HUES48 (cell line): ENCODE results near the gene USP32.
"Not testable (repeated sequence)": the region's sequence is repeated elsewhere in the genome, so short reads cannot be mapped to it uniquely, and the experiment has no call there.

Experiments
- H3K27ac ChIP-seq: one replicate; pipeline ENCODE4 v1.7.0; 2013; ENCODE audit warnings: low read depth, low read length, inconsistent platforms
- H3K27me3 ChIP-seq: 2 replicates; pipeline ENCODE4 v1.6.1; 2013; ENCODE audit warnings: mild to moderate bottlenecking, low read length; ENCODE audit not compliant: control insufficient read depth, insufficient read depth
- H3K36me3 ChIP-seq: 2 replicates; pipeline ENCODE4 v1.6.1; 2013; ENCODE audit warnings: low read length; ENCODE audit not compliant: control insufficient read depth, insufficient read depth
- H3K4me1 ChIP-seq: 2 replicates; pipeline ENCODE4 v1.6.1; 2013; ENCODE audit warnings: mild to moderate bottlenecking, low read length; ENCODE audit not compliant: control insufficient read depth, insufficient read depth
- H3K4me3 ChIP-seq: 2 replicates; pipeline ENCODE4 v1.5.1; 2013; ENCODE audit warnings: mild to moderate bottlenecking, low read depth, low read length
- H3K9ac ChIP-seq: 2 replicates; pipeline ENCODE4 v1.6.1; 2013; ENCODE audit warnings: mild to moderate bottlenecking, low read depth, low read length, moderate library complexity
- H3K9me3 ChIP-seq: 2 replicates; pipeline ENCODE4 v1.6.1; 2013; ENCODE audit warnings: low read length; ENCODE audit not compliant: control insufficient read depth, insufficient read depth

The USP32 gene

GRCh38 chr17:60388742-60389141 is 3.2 kb downstream of the USP32 start:
- H3K9ac ChIP-seq: 0 out of 2 replicates have a peak overlapping the region, but pooled peaks have one; percentile 19

DNA sequence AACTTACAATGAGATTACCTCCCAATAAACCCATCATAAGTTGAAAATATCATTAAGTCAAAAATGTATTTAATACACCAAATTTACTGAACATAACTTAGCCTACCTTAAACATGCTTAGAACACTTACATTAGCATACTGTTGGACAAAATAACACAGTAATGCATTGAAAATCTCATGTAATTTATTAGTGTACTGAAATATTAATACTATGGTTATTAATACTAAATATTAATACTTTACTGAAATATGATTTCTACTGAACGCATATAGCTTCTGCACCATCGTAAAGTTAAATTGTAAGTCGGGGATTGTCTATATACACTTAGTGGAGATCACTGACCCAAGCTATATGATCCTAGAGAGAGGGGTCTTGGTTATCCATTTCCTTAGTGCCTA is 4.3 kb downstream of the USP32 start:
- peak overlapping the region; percentile 53; the same call in 1 of the 2 replicates for H3K4me3 ChIP-seq
- H3K4me1 ChIP-seq: peaks cover 67% of the 10 kb centered on the region
- H3K9ac ChIP-seq: no peak overlapping the region
- H3K9me3 ChIP-seq: no peaks in the 10 kb centered on the region
- no peaks in the 10 kb centered on the region for H3K36me3 ChIP-seq
- no peak overlapping the region for H3K27ac ChIP-seq
- no peaks in the 10 kb centered on the region for H3K27me3 ChIP-seq

More at GRCh38 chr17:60388742-60389141, 3.2 kb downstream of the USP32 start:
- Histone ChIP-seq H3K4me3 (peak overlapping the region; percentile 53), H3K4me1 (peaks cover 67% of the 10 kb centered on the region), H3K36me3 (no peaks in the 10 kb centered on the region), H3K9me3 (no peaks in the 10 kb centered on the region), H3K27ac (peak overlapping the region; percentile 73), H3K27me3 (no peaks in the 10 kb centered on the region)

DNA sequence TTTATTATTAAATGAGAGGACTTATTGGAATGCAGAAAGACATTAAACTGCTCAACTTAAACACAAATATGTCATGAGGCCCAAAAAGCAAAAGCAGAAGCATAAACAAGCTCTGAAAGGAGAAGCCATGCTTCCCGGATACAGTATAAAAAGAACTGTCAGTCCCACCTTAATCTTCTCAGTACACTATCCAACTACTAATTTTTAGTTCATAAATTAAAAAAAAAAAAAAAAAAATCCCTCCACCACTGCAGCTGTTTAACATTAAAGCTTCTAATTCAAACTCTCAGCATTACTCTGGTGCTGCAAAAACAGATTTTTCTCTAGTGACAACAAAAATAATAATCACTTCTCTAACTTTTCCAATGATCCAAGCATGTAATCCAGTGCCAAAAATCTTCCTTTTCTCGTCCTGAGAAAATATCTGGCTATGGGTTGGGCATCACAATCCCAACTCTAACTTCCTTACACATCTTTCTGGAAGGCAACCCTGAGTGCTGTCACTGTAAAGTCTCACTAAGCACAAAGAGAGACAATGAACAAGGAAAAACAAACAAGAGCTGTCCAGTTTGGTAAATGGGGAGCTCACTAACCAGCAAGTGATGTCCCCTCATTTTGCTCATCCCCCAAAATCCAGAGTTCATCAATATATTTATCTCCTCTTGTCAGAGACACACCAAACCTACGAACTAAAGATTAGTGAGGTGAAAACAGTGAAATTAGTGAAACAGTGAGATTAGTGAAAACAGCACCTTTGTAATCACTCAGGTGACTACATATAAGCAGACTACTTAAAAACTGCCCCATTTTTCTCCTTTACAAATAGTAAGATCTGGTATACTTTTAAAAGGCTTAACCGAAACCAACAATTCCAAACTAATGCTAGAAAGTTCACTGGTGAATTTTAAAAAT is 5.5 kb downstream of the USP32 start:
- Histone ChIP-seq H3K4me1 (peaks cover 67% of the 10 kb centered on the region), H3K9ac (no peak overlapping the region), H3K36me3 (peaks cover 5% of the 10 kb centered on the region; the same call in 1 of the 2 replicates), H3K27me3 (no peaks in the 10 kb centered on the region), H3K4me3 (peak overlapping the region; percentile 31), H3K27ac (peak overlapping the region; percentile 43), H3K9me3 (no peaks in the 10 kb centered on the region)

DNA sequence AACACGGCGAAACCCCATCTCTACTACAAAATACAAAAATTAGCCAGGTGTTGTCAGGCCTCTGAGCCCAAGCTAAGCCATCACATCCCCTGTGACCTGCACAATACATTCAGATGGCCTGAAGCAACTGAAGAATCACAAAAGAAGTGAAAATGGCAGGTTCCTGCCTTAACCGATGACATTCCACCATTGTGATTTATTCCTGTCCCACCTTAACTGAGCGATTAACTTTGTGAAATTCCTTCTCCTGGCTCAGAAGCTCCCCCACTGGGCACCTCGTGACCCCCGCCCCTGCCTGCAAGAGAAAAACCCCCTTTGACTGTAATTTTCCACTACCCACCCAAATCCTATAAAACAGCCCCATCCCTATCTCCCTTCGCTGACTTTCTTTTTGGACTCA is 7.0 kb downstream of the USP32 start:
- Histone ChIP-seq H3K4me1 (peaks cover 59% of the 10 kb centered on the region), H3K4me3 (peak overlapping the region; percentile 44), H3K27ac (peak overlapping the region; percentile 71), H3K9ac (peak overlapping the region; percentile 45)
- not testable (repeated sequence) for H3K9me3 ChIP-seq, H3K36me3 ChIP-seq, H3K27me3 ChIP-seq

GRCh38 chr17:60383379-60383778 is 8.6 kb downstream of the USP32 start:
- H3K27me3 ChIP-seq: no peaks in the 10 kb centered on the region
- H3K4me1 ChIP-seq: peaks cover 51% of the 10 kb centered on the region
- H3K27ac ChIP-seq: no peak overlapping the region
- peaks cover 5% of the 10 kb centered on the region; the same call in 1 of the 2 replicates for H3K36me3 ChIP-seq
- no peak overlapping the region for H3K9ac ChIP-seq
- no peaks in the 10 kb centered on the region for H3K9me3 ChIP-seq
- no peak overlapping the region for H3K4me3 ChIP-seq

- Histone ChIP-seq H3K4me3 (no peak overlapping the region), H3K4me1 (peaks cover 37% of the 10 kb centered on the region), H3K27me3 (no peaks in the 10 kb centered on the region), H3K9ac (no peak overlapping the region), H3K9me3 (no peaks in the 10 kb centered on the region), H3K27ac (no peak overlapping the region), H3K36me3 (peaks cover 6% of the 10 kb centered on the region)
Observed at GRCh38 chr17:60381958-60382357, 10.0 kb downstream of the USP32 start.

- not testable (repeated sequence) for H3K36me3 ChIP-seq, H3K27ac ChIP-seq, H3K4me3 ChIP-seq, H3K27me3 ChIP-seq, H3K9me3 ChIP-seq, H3K9ac ChIP-seq
- peaks cover 13% of the 10 kb centered on the region for H3K4me1 ChIP-seq
Observed at GRCh38 chr17:60379461-60379860, 12.5 kb downstream of the USP32 start.

DNA sequence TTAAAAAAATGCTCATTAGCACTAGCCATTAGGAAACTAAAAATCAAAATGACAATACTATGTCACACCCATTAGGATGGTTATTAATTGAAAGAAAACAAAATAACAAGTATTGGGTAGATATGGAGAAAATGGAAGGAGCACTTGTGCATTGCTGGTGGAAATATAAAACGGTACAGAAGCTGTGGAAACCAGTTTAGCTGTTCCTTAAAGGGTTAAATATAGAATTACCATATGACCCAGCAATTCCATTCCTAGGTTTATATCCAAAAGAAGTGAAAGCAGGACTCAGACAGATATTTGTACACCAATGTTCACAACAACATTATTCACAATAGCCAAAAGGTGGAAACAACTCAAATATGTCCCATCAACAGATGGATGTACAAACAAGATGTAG is 13.7 kb downstream of the USP32 start:
- not testable (repeated sequence) for H3K27me3 ChIP-seq, H3K4me3 ChIP-seq, H3K36me3 ChIP-seq

GRCh38 chr17:60372790-60373483 is 19.0 kb downstream of the USP32 start:
- Histone ChIP-seq H3K27me3 (no peaks in the 10 kb centered on the region), H3K4me3 (no peak overlapping the region), H3K4me1 (peaks cover 16% of the 10 kb centered on the region), H3K9me3 (no peaks in the 10 kb centered on the region), H3K9ac (no peak overlapping the region), H3K36me3 (peaks cover 3% of the 10 kb centered on the region; the same call in 1 of the 2 replicates), H3K27ac (peak overlapping the region; percentile 28)

More for the DNA sequence above, 13.7 kb downstream of the USP32 start:
- not testable (repeated sequence) for H3K9me3 ChIP-seq, H3K4me1 ChIP-seq, H3K27ac ChIP-seq, H3K9ac ChIP-seq

DNA sequence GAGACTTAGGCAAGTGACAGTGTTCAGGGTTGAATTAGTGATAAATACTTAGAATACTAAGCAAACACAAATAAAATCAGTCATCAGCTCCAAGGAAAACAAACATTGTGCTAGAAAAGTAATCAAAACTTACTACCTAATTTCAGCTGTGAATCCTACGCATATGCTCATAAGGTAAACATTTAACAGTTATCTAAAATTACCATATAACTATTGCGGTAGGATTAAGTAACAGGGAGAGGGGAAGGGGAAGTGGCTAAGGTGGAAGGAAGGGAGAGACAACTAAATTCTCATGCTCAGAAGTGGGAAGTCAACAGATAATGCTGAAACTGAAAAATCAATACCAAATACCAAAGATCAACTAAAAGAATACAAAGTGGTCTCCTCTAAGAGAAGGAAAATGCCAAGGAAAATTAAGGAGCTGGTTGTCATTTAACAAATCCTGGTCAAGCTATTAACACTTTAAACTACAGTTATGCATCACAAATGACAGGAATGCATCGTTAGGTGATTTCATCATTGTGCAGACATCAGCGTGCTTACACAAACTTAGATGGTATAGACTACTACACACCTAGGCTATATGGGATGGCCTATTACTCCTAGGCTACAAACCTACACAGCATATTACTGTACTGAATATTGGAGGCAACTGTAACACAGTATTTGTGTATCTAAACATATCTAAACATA is 20.0 kb downstream of the USP32 start:
- no peak overlapping the region for H3K27ac ChIP-seq
- no peak overlapping the region for H3K4me3 ChIP-seq
- no peaks in the 10 kb centered on the region for H3K27me3 ChIP-seq

More for the DNA sequence above, 20.0 kb downstream of the USP32 start:
- H3K36me3 ChIP-seq: peaks cover 2% of the 10 kb centered on the region; the same call in 1 of the 2 replicates
- H3K9ac ChIP-seq: no peak overlapping the region
- no peaks in the 10 kb centered on the region for H3K9me3 ChIP-seq
- peaks cover 18% of the 10 kb centered on the region for H3K4me1 ChIP-seq
